GM12873 (cell line): ENCODE measurements around the gene ALDH1L1.
A peak's percentile ranks its signal among the peaks of the same experiment; 100 is the strongest.

Experiments used
- CTCF ChIP-seq: IDR thresholded peaks from 2 replicates; pipeline ENCODE4 v1.5.1; 2012; ENCODE audit warnings: low read depth, mild to moderate bottlenecking, moderate library complexity, low read length, control low read depth; ENCODE audit not compliant: insufficient read depth; ENCODE audit errors: missing control alignments

The ALDH1L1 gene

GRCh38 chr3:126114443-126115386 lies 65.7 kb downstream of the ALDH1L1 start:
- TF ChIP-seq CTCF: no peak

DNA sequence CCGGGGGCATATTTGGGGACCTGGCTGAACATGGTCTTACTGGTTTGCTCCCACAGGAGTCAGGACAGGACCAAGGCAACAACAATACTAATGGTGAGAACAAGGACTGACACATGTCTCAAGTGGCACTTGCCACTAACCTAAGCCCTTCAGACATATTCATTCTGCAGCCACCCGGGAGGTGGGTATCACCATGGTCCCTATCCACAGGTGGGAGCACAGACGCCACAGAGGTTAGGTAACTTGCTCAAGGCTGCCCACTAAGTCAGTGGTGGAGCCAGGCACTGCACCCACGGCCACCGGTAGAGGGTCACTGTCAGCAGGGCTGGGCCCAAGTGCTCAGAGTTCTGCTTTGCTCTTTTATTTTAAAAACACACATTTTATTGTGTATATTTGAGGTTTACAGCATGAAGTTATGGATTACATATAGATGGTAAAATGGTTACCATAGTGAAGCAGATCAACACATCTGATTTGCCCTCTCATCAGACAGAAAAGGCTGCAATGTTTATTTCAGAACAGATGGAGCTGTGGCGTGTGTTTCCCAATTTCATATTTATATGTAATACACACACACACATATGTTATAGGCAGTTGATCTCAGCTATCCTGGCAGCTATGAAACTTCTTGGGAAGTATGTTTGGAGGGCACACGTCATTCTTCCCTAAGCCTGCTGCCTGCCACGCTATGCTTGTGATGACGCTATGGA lies 66.5 kb downstream of the ALDH1L1 start:
- TF ChIP-seq CTCF: peak; percentile 57

GRCh38 chr3:126113238-126113555 lies 67.2 kb downstream of the ALDH1L1 start:
- no peak for TF ChIP-seq CTCF

- no peak for TF ChIP-seq CTCF
These were observed 67.7 kb downstream of the ALDH1L1 start for GRCh38 chr3:126112531-126113237.

DNA sequence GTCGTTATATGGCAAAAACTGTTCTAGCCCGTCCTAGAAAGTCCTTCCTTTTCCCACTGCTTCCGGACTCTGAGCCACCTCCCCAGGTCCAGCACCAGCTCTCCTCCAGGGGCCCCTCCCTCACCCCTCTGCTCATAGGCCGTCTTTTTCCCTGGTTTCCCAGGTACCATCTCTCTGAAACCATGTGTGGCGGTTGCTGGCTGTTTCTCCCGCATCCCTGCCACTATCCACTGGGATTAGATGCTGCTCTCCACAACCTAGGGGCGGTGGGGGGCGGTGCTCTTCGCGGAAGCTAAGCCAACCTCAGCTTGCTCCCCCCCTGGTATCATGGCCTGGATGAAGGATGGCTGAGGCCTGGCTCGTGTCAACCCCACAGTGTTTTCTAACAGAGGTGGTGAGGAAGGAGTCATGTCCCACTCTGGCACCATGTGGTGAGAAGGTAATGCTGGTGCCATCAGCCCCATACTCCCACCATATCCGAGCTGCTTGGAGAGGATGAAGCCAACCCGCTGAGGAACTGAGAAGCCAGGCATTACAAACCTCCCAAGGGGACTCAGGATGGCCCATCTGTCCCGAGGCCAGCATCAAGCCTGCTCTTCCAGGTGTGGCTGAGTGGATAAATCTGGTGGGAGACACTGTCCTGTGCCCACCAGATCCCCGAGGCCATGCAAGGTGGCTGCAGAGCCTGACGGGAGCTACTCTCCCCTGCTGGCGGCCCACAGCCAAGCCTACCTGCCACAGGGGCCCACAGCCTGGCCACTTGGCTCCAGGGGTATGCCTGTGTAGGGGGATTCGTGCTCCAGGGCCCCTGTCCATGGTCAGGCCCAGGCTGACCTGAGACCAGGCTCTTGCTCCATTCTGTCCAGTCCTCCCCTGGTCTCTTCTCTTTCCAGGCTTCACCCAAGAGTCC lies 68.6 kb downstream of the ALDH1L1 start:
- TF ChIP-seq CTCF: no peak

DNA sequence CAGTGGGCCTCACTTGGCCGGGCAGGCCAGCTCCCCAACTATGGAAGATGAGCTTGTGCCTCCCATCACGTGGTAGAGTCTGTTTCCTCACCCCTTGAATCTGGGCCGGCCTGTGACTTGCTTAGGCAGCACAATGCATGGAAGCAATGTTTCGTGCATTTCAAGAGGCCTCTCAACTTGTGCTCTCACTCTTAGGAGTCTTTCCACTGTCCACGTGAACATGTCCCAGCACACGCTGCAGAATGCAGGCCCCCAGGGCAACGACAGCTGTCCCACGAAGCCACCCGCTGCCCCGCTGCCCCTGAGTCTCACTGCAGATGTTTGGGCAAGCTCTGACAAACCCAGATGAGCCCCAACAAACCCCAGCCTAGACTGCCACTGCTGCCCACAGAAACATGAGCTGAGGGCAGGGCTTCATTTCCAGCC lies 69.2 kb downstream of the ALDH1L1 start:
- no peak for TF ChIP-seq CTCF
